PC-3 (cell line): ENCODE results near the gene PLEKHO2. TPM values are rescaled to one million over a fixed set of nuclear protein-coding genes. Genes with fewer than 3 reads are reported as not detected.

Source experiments
- ATAC-seq: fragments of 200-7000 bp; cut with Tn5 transposase; 2 replicates; pipeline ENCODE4 v1.9.1; 2020; ENCODE audit warnings: mild to moderate bottlenecking, moderate library complexity
- BruUV-seq: library from RNA; stranded (reverse); fragments of 400-500 nt; replicated peaks from 2 replicates; lab custom pipeline; 2021; lab: Mats Ljungman, UMichigan
- CTCF ChIA-PET: fragments of 300-600 bp; sonication (Branson Sonifier 250); formaldehyde crosslinking; loops from one replicate; lab custom pipeline; 2022; ENCODE audit warnings: antibody characterized with exemption; lab: Charles Lee
- POLR2A ChIA-PET: fragments of 300-600 bp; sonication (Branson Sonifier 250); formaldehyde crosslinking; loops from one replicate; lab custom pipeline; 2022; ENCODE audit warnings: antibody characterized with exemption; ENCODE audit not compliant: unreplicated experiment; lab: Charles Lee
- DNase-seq: peaks from one replicate; pipeline ENCODE4 v3.0.0-alpha.2; 2015
- H2AFZ ChIP-seq: fragments of 300-600 bp; sonication (generic); 2 replicates; pipeline ENCODE4 v1.6.0; 2016; ENCODE audit warnings: antibody characterized with exemption, low read length
- H3F3A ChIP-seq: fragments of 300-600 bp; sonication (generic); one replicate; pipeline ENCODE4 v1.6.0; 2017; ENCODE audit warnings: antibody characterized with exemption, low read length, control low read depth, mild to moderate bottlenecking; ENCODE audit not compliant: unreplicated experiment
- H3K27ac ChIP-seq: fragments of 300-600 bp; sonication (generic); 2 replicates; pipeline ENCODE4 v1.5.1; 2016; ENCODE audit warnings: mild to moderate bottlenecking, low read length
- H3K27me3 ChIP-seq: fragments of 300-600 bp; sonication (generic); 2 replicates; pipeline ENCODE4 v1.6.1; 2016; ENCODE audit warnings: low read length, mixed read lengths
- H3K36me3 ChIP-seq: fragments of 300-600 bp; sonication (generic); 2 replicates; pipeline ENCODE4 v1.6.1; 2016; ENCODE audit warnings: low read depth, mixed run types, low read length, mixed read lengths
- H3K4me1 ChIP-seq: fragments of 300-600 bp; sonication (generic); 2 replicates; pipeline ENCODE4 v1.5.1; 2016; ENCODE audit warnings: low read length; ENCODE audit not compliant: insufficient read depth
- H3K4me2 ChIP-seq: fragments of 300-600 bp; sonication (generic); 2 replicates; pipeline ENCODE4 v1.6.0; 2016; ENCODE audit warnings: low read length
- H3K4me3 ChIP-seq: fragments of 300-600 bp; sonication (generic); 2 replicates; pipeline ENCODE4 v1.5.1; 2016; ENCODE audit warnings: mild to moderate bottlenecking, low read length, mixed read lengths
- H3K79me2 ChIP-seq: fragments of 300-600 bp; sonication (generic); 2 replicates; pipeline ENCODE4 v1.6.1; 2017; ENCODE audit warnings: low read length, mixed read lengths
- H3K9ac ChIP-seq: fragments of 300-600 bp; sonication (generic); 2 replicates; pipeline ENCODE4 v1.6.0; 2016; ENCODE audit warnings: mild to moderate bottlenecking, low read length
- H3K9me2 ChIP-seq: fragments of 300-600 bp; sonication (generic); replicated peaks from 2 replicates; pipeline ENCODE4 v1.6.1; 2016; ENCODE audit warnings: mixed run types, low read length, mixed read lengths
- H3K9me3 ChIP-seq: fragments of 300-600 bp; sonication (generic); 2 replicates; pipeline ENCODE4 v1.6.1; 2016; ENCODE audit warnings: low read length, mixed read lengths
- H4K20me1 ChIP-seq: fragments of 300-600 bp; sonication (generic); 2 replicates; pipeline ENCODE4 v1.6.1; 2016; ENCODE audit warnings: low read length, mixed read lengths
- CTCF ChIP-seq: fragments of 300-600 bp; sonication (generic); conservative IDR thresholded peaks from 2 replicates; pipeline ENCODE4 v1.5.1; 2017; ENCODE audit warnings: antibody characterized with exemption, low read depth, mild to moderate bottlenecking, low read length
- EZH2 ChIP-seq: fragments of 300-600 bp; sonication (generic); IDR thresholded peaks from one replicate; pipeline ENCODE4 v1.6.1; 2017; ENCODE audit warnings: antibody characterized with exemption, mild to moderate bottlenecking, low read length; ENCODE audit not compliant: unreplicated experiment
- EZH2phosphoT487 ChIP-seq: fragments of 300-600 bp; sonication (generic); IDR thresholded peaks from 2 replicates; pipeline ENCODE4 v1.6.1; 2018; ENCODE audit warnings: mild to moderate bottlenecking, antibody characterized with exemption, low read length, borderline replicate concordance
- intact Hi-C: fragments of 100-400 bp; cut with micrococcal nuclease; formaldehyde crosslinking; loops from 2 replicates; pipeline ENCODE4 v1.9.0; 2023
- total RNA-seq: library from RNA; depleted of rRNA; stranded (reverse); fragments of >200 nt; gene quantifications from 2 replicates; pipeline ENCODE4 v1.2.3, GENCODE V29; 2014

PLEKHO2 gene
- total RNA-seq, 1 experiment from 2014 or later = 4.3 TPM

- ATAC-seq (no peak), DNase-seq (no peak)
- Histone ChIP-seq H3K9me3 (no peaks in the 10 kb centered on the region), H3K4me1 (0 out of 2 replicates have a peak, but pooled peaks cover 7% of the 10 kb centered on the region), H3K4me3 (no peak overlapping the region), H4K20me1 (no peaks in the 10 kb centered on the region), H3K9ac (no peak overlapping the region), H3K4me2 (no peak overlapping the region), H3K79me2 (no peaks in the 10 kb centered on the region), H3F3A (no peaks in the 10 kb centered on the region), H3K27ac (no peak overlapping the region), H3K27me3 (no peaks in the 10 kb centered on the region), H3K9me2 (no peaks in the 10 kb centered on the region), H2AFZ (no peak overlapping the region), H3K36me3 (no peaks in the 10 kb centered on the region)
- no peak for TF ChIP-seq CTCF
- TF ChIP-seq EZH2phosphoT487 = no peak
- TF ChIP-seq EZH2 = no peak
- no TSS peak for BruUV-seq
- CTCF ChIA-PET = no interaction called here
- intact Hi-C loops = no loop called here
- POLR2A ChIA-PET = interaction anchor here (0.6 kb wide), 1 partner anchor 8 kb away, joined by 5 read pairs; no protein-coding TSS in a partner anchor
These were observed 49.8 kb downstream of the PLEKHO2 start for GRCh38 chr15:64891561-64891960.

- ChIA-PET POLR2A (no interaction called here), CTCF (no interaction called here)
- no peaks in the 10 kb centered on the region for H3K36me3 ChIP-seq
- ATAC-seq = no peak
- no peak overlapping the region for H3K9ac ChIP-seq
- H2AFZ ChIP-seq = no peak overlapping the region
- BruUV-seq = no TSS peak
- no peaks in the 10 kb centered on the region for H3K9me3 ChIP-seq
- H3K9me2 ChIP-seq = no peaks in the 10 kb centered on the region
- H3K4me2 ChIP-seq = no peak overlapping the region
- no peaks in the 10 kb centered on the region for H4K20me1 ChIP-seq
- TF ChIP-seq EZH2 (no peak), CTCF (no peak), EZH2phosphoT487 (no peak)
- no peak overlapping the region for H3K27ac ChIP-seq
- H3K79me2 ChIP-seq = no peaks in the 10 kb centered on the region
- no peak for DNase-seq
- intact Hi-C loops = no loop called here
- H3F3A ChIP-seq = no peaks in the 10 kb centered on the region
- H3K27me3 ChIP-seq = no peaks in the 10 kb centered on the region
- H3K4me3 ChIP-seq = no peak overlapping the region
- peaks cover 16% of the 10 kb centered on the region for H3K4me1 ChIP-seq
These were observed 51.2 kb downstream of the PLEKHO2 start for GRCh38 chr15:64892847-64893403.
